ENCODE results near the gene HS6ST1. TPM values are rescaled to one million over a fixed set of nuclear protein-coding genes. Genes with fewer than 3 reads are reported as not detected.

HS6ST1 gene
- total RNA-seq, 2 donors from 2014 or later, result 12.5 to 12.9 TPM

DNA sequence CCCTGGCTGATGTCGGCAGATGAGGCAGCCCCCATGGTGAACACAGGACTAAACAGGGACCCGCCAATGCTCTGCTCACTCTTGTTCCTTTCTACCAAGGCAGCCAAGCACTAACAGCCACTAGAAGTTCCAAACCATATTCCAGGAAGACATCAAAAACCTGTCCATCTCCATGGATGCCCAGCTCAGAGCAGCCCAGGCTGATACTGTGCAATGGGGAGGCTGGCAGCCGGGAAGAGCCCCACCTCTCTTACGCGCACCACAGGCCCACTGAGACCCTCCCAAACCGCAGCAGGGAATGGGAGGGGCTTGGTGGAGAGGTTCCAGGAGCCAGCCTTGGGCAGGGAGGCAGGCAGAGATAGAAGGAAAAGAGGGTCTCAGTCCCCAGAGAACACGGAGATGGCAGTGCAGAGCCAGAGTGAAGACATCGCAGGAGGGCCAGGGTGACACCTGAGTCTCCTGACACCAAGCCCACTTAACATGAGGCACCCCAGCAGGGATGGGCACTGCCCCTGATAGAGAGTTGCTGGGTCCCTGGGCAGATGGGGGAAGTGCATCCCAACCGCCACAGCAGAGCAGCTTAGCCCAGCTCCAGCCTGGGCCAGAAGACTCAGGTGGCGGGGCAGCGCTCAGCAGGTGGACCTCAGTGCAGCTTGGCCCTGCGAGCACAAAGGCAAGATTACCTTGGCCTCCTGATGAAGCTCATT is 3.4 kb downstream of the HS6ST1 start:
- H3K9me3 ChIP-seq (ENCODE audit: control insufficient read depth, low read length, poor library complexity, severe bottlenecking), result no peaks in the 10 kb centered on the region
- H3K27ac Mint-ChIP-seq, result no peak overlapping the region
- H3K4me1 Mint-ChIP-seq, result peaks cover 34% of the 10 kb centered on the region
- ATAC-seq (no peak), DNase-seq (peak in 2 of 3 donors; percentile 1 to 4)
- H3K4me3 Mint-ChIP-seq, result peak overlapping the region; percentile 25
- no peaks in the 10 kb centered on the region for H3K27me3 Mint-ChIP-seq
- H3K36me3 Mint-ChIP-seq (ENCODE audit: low read depth), result no peaks in the 10 kb centered on the region

DNA sequence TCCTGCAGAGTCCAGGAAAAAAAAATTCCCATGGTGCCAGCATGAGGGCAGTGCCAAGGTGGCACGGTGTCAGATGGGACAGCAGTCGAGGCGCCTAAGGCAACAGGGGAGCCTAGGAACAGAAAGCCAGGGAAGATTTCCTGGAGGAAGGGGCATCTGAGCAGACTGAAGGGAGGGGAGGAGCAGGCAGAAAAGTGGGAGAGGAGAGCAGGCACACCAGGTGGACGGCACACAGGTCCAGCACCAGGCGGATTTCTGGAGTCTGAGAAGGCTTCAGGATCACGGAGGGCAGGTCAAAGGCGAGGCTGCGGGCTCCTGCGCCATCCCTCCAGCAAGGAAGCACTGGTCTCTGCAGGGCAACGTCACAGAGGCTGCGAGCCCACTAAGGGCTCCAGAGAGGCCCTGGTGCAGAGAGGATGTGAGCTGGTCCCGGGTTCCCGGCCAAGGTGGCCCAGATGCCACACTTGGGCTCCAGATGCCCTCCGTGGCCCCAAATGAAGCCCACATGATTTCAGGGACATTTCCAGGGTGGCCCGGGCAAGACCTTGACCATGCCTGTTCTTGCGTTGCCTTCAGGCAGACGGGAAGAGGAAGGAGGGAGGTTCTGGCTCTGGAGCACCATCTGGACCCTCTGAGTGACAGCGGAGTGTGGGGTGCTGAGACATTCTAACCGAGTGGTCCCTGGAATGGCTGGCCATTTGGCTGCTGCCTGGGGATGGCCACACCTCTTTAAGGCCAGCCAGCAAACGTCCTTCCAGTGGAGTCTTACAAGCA is 4.1 kb downstream of the HS6ST1 start:
- DNase-seq (peak in 2 of 3 donors; percentile 1 to 5), ATAC-seq (no peak)
- no peaks in the 10 kb centered on the region for H3K9me3 ChIP-seq (ENCODE audit: control insufficient read depth, low read length, poor library complexity, severe bottlenecking)
- H3K27me3 Mint-ChIP-seq, result no peaks in the 10 kb centered on the region
- H3K27ac Mint-ChIP-seq, result peak overlapping the region; percentile 41
- H3K36me3 Mint-ChIP-seq (ENCODE audit: low read depth), result no peaks in the 10 kb centered on the region
- H3K4me3 Mint-ChIP-seq, result peak overlapping the region; percentile 25
- peaks cover 34% of the 10 kb centered on the region for H3K4me1 Mint-ChIP-seq

DNA sequence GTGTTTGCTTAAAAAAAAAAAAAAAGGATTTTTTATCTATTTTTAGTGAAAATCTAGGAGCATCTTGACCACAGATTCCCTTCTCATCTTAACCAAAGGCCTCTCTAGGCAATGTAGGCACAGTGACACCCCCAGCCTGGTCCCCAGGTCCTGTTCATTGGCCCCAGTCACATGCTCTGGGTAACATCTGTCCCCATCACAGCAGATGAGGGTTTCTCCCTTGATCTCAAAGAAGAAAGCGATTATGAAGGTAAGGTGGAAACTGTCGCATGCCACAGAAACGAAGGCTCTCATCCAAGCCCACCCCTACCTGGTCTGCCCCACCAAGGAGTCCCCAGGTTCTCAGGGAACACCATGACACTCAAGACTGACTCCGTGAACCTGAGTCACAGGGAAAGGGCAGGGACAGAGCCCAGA is 4.7 kb downstream of the HS6ST1 start:
- Mint-ChIP-seq H3K36me3 (ENCODE audit: low read depth) (no peaks in the 10 kb centered on the region), H3K4me3 (no peak overlapping the region), H3K27me3 (no peaks in the 10 kb centered on the region), H3K4me1 (peaks cover 34% of the 10 kb centered on the region), H3K27ac (peak overlapping the region; percentile 41)
- H3K9me3 ChIP-seq (ENCODE audit: control insufficient read depth, low read length, poor library complexity, severe bottlenecking), result no peaks in the 10 kb centered on the region
- DNase-seq (no peak), ATAC-seq (no peak)

DNA sequence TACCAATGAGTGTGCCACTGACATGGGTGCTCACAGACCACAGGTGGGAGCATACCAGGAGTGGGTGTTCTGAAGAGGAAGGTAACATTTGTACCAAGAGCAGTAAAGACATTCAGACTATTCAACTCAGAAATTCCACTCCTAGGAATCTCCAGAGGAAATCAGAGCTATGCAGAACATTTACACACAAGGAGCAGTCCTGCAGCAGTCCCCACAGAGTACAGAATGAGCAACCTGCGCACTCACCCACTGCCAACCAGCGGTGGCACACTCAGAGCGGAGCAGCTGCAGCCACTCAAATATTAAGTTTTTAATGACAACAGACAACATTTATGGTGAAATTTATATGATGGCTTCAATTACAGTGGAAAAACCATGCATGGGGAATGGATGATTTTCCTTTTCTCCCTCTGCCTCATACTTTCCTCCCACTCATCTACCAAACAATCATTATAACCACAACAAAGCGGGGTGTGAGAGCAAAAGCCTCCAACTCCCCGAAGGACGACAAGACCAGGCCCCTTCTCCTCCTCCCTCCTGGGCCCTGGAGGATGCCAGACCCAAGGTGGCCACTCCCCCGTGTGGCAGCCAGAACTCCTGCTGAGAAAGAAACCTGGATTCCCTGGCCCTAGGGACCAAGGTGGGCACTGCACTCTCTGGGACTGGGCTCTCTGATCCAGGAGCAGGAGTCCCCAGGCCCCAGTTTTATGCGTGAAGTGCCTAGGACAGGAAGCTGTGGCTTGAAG is 5.4 kb downstream of the HS6ST1 start:
- Mint-ChIP-seq H3K27ac (no peak overlapping the region), H3K4me1 (peaks cover 34% of the 10 kb centered on the region), H3K27me3 (no peaks in the 10 kb centered on the region), H3K4me3 (no peak overlapping the region), H3K36me3 (ENCODE audit: low read depth) (no peaks in the 10 kb centered on the region)
- DNase-seq (peak in 2 of 3 donors; percentile 6 to 8), ATAC-seq (no peak)
- H3K9me3 ChIP-seq (ENCODE audit: control insufficient read depth, low read length, poor library complexity, severe bottlenecking), result no peaks in the 10 kb centered on the region

DNA sequence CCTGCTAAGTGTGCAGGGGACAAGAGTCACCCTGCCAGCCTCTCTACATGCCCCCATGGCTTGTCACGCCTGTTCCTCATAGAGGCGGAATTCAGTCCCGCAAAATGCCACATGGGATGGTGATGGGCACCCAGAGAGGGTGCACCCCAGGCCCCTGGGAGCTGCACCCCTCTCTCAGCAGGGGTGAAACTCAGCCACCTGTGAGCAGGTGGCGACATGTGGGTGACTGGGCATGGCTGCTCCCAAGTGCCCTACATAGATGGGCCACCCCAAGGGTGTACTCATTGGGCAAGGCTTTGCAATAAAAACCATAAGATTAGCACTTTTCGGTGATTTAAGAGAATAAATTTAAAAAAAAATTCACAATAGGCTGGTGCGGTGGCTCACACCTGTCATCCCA is 6.3 kb downstream of the HS6ST1 start:
- ATAC-seq, result no peak
- Mint-ChIP-seq H3K27ac (no peak overlapping the region), H3K27me3 (no peaks in the 10 kb centered on the region), H3K4me3 (no peak overlapping the region), H3K36me3 (ENCODE audit: low read depth) (no peaks in the 10 kb centered on the region), H3K4me1 (peaks cover 33% of the 10 kb centered on the region)
- H3K9me3 ChIP-seq (ENCODE audit: control insufficient read depth, low read length, poor library complexity, severe bottlenecking), result no peaks in the 10 kb centered on the region
- peak in 1 of 3 donors; percentile 3 for DNase-seq

DNA sequence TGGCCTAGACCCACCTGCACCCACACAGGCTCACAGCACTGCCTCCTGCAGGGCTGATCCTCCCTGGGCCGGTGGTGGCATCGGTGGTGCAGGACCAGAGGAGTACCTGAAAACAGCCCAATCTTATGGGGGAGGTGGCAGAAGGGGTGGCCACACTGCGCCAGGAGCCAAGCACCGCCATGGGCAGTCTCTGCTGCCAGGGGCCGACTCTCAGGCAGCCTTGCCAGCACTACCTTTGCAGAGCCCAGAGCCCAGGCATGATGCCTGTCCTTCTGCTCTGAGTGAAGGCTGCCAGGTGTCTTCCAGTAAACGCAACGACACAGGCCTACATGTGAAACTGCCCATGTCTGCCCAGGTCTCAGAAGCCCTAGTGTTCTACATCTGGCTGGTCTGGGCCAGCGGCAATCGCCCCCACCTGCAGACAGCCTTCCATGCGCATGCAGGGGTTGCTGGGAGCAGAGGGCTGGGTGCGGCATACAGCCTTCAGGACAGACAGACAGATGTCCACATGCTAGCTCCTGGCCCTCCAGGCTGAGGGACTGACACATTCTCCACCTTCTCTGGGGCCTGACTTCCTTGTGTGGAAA is 6.8 kb downstream of the HS6ST1 start:
- Mint-ChIP-seq H3K27me3 (no peaks in the 10 kb centered on the region), H3K4me1 (peaks cover 34% of the 10 kb centered on the region), H3K36me3 (ENCODE audit: low read depth) (no peaks in the 10 kb centered on the region), H3K27ac (no peak overlapping the region), H3K4me3 (no peak overlapping the region)
- no peak for ATAC-seq
- H3K9me3 ChIP-seq (ENCODE audit: control insufficient read depth, low read length, poor library complexity, severe bottlenecking), result no peaks in the 10 kb centered on the region
- peak; percentile 2 to 6 (median 5) for DNase-seq

DNA sequence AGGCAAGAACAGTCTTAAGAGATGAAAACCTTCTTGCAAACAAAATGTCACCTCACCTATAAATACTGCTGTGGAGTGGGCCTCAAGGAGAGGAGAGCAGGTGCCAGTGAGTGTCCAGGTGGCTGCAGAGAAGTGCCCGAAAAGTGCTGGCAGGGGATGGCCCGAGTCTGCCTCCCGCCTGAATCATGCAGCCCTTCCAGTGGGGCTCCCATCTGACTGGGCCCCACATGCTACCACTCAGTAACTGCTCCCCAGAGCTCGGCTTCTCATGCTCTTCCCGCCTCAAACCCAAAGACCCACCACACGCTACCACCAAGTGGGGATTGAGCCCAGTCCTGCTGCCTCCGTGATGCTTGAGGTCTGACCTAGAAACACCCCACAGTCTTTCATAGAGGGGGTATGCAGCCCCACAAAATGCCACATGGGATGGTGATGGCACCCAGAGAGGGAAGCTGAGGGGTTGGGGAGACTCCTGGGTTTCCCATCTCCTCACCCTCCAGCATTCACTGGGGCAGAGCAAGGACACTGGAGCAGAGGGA is 7.4 kb downstream of the HS6ST1 start:
- DNase-seq (peak in 1 of 3 donors; percentile 1), ATAC-seq (no peak)
- Mint-ChIP-seq H3K4me1 (peaks cover 29% of the 10 kb centered on the region), H3K27me3 (no peaks in the 10 kb centered on the region), H3K4me3 (no peak overlapping the region), H3K27ac (no peak overlapping the region), H3K36me3 (ENCODE audit: low read depth) (no peaks in the 10 kb centered on the region)
- H3K9me3 ChIP-seq (ENCODE audit: control insufficient read depth, low read length, poor library complexity, severe bottlenecking), result no peaks in the 10 kb centered on the region

DNA sequence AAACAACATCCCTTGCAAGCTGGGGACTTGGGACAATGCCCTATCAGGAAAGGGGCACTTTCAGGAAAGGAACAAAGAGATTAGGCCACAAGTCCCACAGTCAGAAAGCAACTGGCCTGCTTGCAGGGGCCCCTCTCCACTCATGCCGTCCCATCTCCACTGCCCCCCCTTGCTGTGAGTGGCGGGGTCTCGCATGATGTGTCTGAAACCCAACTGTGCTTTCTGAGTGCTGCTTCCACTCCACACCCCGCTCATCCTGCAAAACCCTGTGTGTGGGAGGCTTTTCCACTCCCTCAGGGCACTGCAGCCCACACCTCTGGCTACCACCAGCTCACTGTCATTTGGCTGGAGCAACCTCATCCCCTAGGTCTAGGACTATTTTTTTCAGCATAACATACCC is 7.9 kb downstream of the HS6ST1 start:
- DNase-seq (peak in 2 of 3 donors; percentile 0 to 2), ATAC-seq (no peak)
- no peaks in the 10 kb centered on the region for H3K36me3 Mint-ChIP-seq (ENCODE audit: low read depth)
- H3K27ac Mint-ChIP-seq, result no peak overlapping the region
- H3K9me3 ChIP-seq (ENCODE audit: control insufficient read depth, low read length, poor library complexity, severe bottlenecking), result no peaks in the 10 kb centered on the region
- H3K4me1 Mint-ChIP-seq, result peaks cover 28% of the 10 kb centered on the region
- H3K4me3 Mint-ChIP-seq, result no peak overlapping the region
- no peaks in the 10 kb centered on the region for H3K27me3 Mint-ChIP-seq

DNA sequence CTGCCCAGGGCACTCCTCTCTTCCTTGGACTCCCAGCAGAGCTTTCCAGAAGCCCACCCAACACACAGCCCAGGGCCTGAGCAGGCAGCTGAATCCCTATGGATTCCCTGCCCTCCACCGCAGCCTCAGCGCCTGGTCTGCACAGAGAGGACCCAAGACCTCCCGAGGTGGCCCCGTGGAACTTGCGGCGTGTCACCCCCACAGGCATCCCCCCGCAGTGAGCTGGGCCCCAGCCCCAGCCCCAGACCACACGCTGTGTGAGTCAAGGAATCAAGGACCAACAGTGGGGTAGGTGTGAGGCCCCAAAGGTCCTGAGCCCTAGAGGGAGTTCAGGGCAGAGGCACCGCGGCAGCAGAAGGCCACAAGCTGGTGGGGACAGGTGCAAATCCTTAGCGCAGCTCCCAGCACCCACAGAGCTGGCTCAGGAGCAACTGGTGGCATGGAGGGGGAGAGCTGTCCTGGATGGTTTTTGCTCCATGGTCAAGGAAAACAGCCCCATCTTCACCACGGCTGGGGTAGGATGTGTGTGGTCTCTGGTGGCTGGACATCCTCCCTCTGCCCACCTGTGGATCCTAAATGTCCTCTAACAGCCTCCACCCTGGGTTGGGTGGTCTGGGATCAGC is 8.5 kb downstream of the HS6ST1 start:
- ATAC-seq (no peak), DNase-seq (peak; percentile 1 to 7 (median 5))
- H3K9me3 ChIP-seq (ENCODE audit: control insufficient read depth, low read length, poor library complexity, severe bottlenecking), result no peaks in the 10 kb centered on the region
- Mint-ChIP-seq H3K4me3 (no peak overlapping the region), H3K4me1 (peaks cover 24% of the 10 kb centered on the region), H3K36me3 (ENCODE audit: low read depth) (no peaks in the 10 kb centered on the region), H3K27me3 (no peaks in the 10 kb centered on the region), H3K27ac (no peak overlapping the region)

DNA sequence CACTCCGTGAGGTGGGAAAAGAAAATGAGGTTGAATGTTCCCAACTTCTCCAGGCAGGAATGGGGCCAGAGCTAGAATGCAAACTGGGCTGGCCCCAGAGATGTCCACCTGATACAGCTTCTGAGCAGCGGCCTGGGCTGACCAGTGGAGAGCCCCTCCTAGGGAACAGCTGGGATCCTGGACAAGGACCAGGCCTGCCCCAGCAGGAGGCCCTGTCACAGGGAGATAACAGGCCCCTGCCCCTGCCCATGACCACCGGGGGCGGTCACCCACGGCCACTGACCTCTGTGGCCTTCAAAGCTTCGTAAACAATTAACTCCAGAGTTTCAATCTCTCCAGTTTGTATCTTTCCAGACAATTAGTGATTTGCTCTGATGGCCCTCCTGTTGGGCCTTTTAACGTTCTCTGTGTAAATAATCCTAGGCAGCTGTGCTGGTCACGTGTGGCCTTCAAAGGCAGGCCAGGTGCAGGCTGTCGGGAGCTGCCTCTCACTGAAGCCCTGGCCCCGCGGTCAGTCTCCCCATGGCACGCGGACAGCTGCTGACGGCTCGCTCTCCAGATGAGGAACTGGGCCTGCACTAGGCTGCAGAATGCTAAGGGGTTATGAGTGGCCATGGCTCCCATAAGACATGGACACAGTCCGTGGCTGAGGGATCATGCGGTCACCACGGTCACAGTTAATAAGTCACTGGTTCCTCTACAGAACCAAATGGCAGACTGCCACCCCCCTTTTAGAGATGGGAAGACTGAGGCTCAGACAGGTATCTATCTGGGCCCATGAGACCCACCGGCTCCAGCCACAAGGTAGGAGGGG is 9.2 kb downstream of the HS6ST1 start:
- no peaks in the 10 kb centered on the region for H3K36me3 Mint-ChIP-seq (ENCODE audit: low read depth)
- DNase-seq, result peak; percentile 1 to 5 (median 4)
- no peak for ATAC-seq
- H3K4me1 Mint-ChIP-seq, result peaks cover 23% of the 10 kb centered on the region
- H3K4me3 Mint-ChIP-seq, result no peak overlapping the region
- H3K27ac Mint-ChIP-seq, result no peak overlapping the region
- no peaks in the 10 kb centered on the region for H3K27me3 Mint-ChIP-seq
- H3K9me3 ChIP-seq (ENCODE audit: control insufficient read depth, low read length, poor library complexity, severe bottlenecking), result no peaks in the 10 kb centered on the region

DNA sequence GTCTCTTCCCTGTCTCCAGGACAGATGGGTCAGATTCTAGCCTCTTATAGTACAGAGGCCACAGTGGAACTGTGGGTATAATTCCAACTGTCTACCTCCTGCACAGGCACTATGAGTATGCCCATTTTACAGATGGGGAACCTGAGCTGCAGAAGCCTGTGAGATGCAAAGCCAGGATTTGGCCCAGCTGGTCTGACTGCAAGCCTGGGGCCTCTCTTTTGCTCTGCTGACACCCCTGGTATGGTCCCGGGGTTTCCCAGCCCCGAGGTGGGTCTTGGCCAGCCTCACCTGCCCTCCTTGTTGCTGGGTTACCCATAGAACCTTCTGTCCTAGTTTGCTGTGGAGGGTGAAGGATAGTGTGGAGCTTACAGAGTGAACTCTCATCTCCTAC is 9.8 kb downstream of the HS6ST1 start:
- H3K9me3 ChIP-seq (ENCODE audit: control insufficient read depth, low read length, poor library complexity, severe bottlenecking), result no peaks in the 10 kb centered on the region
- ATAC-seq (no peak), DNase-seq (peak in 2 of 3 donors; percentile 1 to 2)
- Mint-ChIP-seq H3K4me3 (no peak overlapping the region), H3K36me3 (ENCODE audit: low read depth) (no peaks in the 10 kb centered on the region), H3K27me3 (no peaks in the 10 kb centered on the region), H3K27ac (no peak overlapping the region), H3K4me1 (peaks cover 21% of the 10 kb centered on the region)

DNA sequence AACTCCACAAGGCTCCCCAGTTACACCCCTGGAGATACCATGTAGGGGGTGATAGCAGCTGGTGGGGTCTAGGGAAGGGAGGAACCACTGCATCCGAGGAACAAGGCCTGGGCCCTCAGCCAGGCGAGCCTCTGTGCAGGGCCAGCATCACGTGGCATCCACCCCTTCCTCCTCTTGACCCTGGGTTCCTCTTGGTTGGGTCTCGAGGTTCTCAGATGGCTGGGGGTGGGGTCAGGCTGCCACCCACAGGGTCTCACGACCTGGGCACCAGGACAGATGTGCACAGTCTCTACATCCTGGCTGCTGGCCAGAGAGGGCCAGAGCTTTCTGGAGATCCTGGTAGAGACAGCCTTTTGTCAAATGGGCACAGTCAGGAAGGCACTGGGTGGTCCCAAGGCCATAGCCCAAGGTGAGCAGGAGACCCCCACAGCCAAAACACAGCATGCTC is 10.4 kb downstream of the HS6ST1 start:
- Mint-ChIP-seq H3K4me1 (peaks cover 20% of the 10 kb centered on the region), H3K4me3 (no peak overlapping the region), H3K36me3 (ENCODE audit: low read depth) (no peaks in the 10 kb centered on the region), H3K27me3 (no peaks in the 10 kb centered on the region), H3K27ac (no peak overlapping the region)
- no peak for ATAC-seq
- no peaks in the 10 kb centered on the region for H3K9me3 ChIP-seq (ENCODE audit: control insufficient read depth, low read length, poor library complexity, severe bottlenecking)
- DNase-seq, result peak; percentile 2 to 6 (median 2)
